GM19239 (cell line): ENCODE results near the gene ADAMTS9.

Source experiments
- DNase-seq: peaks from one replicate; pipeline ENCODE4 v3.0.0; 2011; ENCODE audit warnings: low spot score; ENCODE audit not compliant: insufficient read length
- FAIRE-seq: peaks from 2 replicates; lab custom pipeline; 2011; peaks lifted over from hg19 to GRCh38; lab: Jason Lieb, UNC

The ADAMTS9 gene

GRCh38 chr3:64501298-64501906, 186.4 kb downstream of the ADAMTS9 start:
- DNase-seq (no peak), FAIRE-seq (no peak)

DNA sequence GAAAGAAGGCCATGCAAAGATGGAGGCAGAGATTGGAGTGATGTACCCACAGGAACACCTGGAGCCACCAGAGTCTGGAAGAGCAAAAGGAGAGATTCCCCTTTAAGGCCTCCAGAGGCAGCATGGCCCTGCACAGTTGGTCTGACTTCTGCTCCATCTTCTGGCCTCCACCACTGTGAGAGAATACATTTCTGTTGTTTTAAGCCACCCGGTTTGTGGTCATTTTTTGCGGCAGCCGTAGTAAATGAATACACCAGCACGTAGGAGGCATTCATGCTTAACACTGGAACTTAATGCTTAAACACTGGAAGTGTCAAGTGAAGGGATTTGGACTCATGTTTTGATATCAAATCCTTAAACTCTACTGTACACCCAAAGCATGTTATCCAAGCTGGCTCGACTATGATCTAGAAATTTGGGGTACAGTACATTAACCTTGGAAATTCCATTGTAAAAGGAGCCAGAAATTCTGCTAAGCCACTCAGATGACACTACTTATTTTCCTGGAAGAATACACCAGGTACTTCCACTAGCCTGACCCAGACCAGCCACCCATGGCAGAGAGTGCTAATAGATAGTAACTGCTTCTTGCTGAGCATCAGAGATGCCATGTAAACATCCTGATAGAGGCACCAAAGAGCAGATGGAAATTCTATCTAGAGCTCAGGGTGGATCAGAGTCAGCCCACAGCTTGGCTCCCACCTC, 190.9 kb downstream of the ADAMTS9 start:
- FAIRE-seq (no peak), DNase-seq (no peak)

GRCh38 chr3:64495781-64496334, 191.9 kb downstream of the ADAMTS9 start:
- FAIRE-seq, result no peak
- no peak for DNase-seq

DNA sequence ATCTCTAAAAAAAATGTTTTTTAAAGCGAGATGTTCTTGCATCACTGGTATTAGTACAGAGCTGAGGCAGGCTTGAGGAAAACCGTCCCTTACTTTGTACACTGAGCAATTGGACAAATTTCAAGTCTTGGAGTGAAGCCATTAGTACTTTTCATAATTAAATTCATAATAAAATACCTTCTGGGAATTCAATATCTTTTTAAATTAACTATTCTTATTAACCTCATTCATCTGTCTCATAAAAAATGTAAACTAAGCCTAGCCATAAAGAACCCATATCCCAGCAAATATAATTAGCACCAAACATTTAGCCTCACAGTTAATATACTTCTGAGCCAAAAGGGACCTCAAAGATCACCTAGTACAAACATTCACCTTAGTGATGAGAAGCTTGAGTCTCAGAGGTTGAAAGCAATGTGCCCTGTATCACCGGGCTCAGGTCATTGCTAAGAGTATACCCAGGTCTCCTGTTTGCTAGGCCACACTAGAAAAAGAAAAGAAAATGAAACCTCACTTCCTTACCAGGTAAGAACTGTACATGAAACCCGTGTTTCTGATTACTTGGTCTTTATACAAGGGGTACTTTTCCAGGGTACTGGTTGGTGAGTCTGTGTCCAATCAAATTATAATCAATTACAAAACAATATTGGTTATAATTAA, 192.5 kb downstream of the ADAMTS9 start:
- no peak for FAIRE-seq
- no peak for DNase-seq

DNA sequence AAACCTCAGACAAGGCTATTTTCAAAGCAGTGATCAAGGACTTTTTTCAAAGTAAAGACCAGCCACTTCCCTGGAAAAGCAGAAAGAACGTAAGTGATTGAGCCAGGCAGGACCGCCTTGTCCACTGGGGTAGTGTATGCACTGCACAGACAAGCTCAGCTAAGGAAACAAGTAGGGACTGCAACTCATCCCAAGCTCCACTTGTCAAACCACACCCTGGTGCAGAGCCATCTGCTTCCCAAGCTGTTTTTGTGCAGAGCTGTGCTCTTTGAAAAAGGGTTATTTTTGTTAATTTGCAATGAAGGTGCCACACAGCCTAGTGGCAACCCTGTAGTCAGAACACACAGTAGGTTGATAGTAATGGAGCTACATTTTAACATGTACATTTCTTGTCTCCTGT, 193.3 kb downstream of the ADAMTS9 start:
- FAIRE-seq (no peak), DNase-seq (no peak)

DNA sequence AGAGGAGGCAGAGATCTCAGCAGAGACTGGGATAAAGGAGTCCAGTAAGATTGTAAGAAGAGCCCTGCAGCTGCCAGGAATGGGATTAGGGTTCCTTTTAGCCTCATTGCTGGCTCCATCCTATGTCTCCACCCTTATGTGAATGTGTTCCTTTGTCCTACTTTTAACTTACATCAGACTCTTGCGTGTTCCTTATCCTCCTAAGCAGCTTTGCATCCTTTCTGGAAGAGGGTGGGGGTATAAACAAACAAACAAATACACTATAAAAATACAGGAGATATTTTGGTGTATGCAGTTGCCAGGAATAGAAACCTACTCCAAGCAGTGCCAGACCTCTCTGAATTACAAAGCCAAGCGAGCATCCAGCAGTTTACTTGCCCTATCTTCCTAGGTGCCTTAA, 194.7 kb downstream of the ADAMTS9 start:
- FAIRE-seq, result no peak
- DNase-seq, result no peak

- FAIRE-seq, result no peak
- DNase-seq, result no peak
These were observed 196.0 kb downstream of the ADAMTS9 start for GRCh38 chr3:64491843-64492242.

GRCh38 chr3:64490180-64490724, 197.5 kb downstream of the ADAMTS9 start:
- FAIRE-seq, result no peak
- no peak for DNase-seq

DNA sequence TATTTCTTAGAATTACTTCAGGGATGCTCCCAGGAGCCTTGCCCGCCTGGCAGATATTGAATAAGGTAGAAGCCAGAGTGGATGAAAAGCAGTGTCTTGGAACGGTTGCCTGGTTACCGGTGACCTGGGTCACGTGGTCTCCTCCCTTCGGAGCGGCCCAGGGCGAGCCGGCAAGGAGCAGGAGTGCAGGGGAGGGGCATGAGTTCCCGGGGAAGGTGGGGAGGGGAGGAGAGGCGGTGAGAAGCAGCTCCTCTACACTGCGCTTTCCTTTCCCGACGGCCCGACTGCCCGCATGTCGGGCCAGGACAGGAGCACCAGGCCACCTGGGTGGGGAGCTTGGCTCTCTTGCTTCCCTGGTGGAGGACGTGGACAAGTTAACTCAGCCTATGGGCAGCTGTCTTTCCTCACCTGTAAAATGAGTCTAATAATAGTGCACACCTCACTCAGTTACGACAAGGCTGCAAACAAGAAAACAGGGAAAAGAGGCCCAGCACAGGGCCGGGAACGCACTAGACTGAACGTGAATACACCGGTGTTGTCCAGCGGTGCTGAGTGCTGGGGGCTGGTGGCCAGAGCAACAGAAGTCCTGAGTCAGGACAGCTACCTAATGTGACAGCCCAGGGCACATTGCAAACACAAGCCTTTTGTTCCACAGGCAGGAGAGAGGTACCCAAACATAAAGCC, 198.3 kb downstream of the ADAMTS9 start:
- DNase-seq, result no peak
- no peak for FAIRE-seq

GRCh38 chr3:64488939-64489338, 198.9 kb downstream of the ADAMTS9 start:
- FAIRE-seq (no peak), DNase-seq (no peak)

GRCh38 chr3:64484289-64484992, 203.4 kb downstream of the ADAMTS9 start:
- peak; percentile 92 for FAIRE-seq

DNA sequence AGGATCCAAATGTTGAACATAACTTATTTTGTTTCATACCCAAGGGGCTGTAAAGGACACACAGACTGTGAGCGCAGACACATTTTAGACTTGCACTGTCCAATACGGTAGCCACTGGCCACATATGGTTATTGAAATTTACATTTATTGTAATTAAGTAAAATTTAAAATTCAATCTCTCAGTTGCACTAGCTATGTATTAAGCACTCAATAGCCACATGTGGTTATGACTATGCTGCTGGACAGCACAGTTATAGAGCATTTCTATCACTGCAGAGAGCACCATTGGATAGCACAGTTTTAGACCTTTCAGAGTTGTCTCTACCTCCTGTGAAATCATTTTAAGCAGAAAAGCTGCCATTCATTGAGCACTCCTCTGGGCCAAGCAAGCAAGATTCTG, 204.3 kb downstream of the ADAMTS9 start:
- FAIRE-seq (no peak), DNase-seq (no peak)

More at GRCh38 chr3:64484289-64484992, 203.4 kb downstream of the ADAMTS9 start:
- peak; percentile 42 for DNase-seq

GRCh38 chr3:64475037-64475436, 212.8 kb downstream of the ADAMTS9 start:
- no peak for DNase-seq
- FAIRE-seq, result no peak

DNA sequence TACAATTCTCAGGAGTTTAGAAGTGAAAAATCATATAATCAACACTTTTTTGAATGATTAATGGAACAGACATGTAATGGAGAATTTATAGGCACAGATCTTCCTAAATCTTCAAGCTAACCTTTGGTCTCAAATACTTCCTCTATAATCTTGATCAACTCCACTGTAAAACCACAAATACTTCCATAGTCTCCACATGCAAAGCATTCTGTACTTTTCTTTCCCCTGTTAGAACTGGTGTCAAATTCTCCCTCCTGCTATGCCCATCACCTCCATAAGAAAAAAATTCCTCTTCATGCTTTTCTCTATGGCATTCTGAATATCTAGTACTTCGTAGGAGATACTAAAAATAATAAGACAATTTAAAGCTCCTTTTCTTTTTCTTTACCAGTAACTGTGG, 214.3 kb downstream of the ADAMTS9 start:
- FAIRE-seq (no peak), DNase-seq (no peak)

GRCh38 chr3:64470436-64470835, 217.4 kb downstream of the ADAMTS9 start:
- DNase-seq (no peak), FAIRE-seq (no peak)

DNA sequence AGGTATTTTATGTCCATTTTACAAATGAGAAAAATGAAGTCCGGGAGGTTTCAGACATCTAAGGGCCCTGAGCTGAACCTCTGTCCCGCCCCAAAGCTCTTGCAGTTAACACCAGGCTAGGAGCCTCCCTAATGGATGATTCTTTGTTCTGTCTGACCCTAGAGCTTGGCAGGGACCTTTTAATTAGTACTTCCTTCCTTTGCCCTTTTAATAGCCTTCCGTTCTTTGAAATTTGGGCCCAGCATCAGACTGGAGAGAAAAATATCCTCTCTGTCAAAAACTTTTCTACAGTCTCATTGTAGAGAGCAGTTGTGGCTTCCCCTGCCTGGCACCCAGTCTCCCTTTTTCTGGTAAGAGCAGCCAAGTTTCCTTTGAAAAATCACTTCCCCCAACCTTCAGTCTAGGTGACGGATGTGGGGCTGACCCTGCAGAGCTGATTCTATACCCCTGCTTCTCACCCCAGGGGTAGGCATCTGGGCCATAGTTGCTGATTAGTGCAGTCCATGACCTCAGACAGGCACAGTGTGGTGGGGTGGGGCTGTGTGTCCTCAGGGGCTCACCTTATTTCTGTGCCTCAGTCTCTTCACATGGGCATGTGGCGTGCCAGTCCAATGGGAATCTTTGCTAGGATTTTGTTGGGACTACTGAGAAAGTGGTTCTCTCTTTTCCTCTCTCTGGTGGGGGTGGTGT, 220.4 kb downstream of the ADAMTS9 start:
- FAIRE-seq (no peak), DNase-seq (no peak)
